Ovary (tissue), 3 donors: ENCODE data around the gene ADNP.

Experiments used
- CTCF ChIP-seq, 3 donors: fragments of 450-650 bp in 2 of 3; fragments of 200-600 bp in 1 of 3; IDR thresholded peaks; one replicate each; pipeline versions ENCODE4 v1.5.1 to v1.8.0; 2016 to 2022; ENCODE audit warnings: antibody characterized with exemption in 3 of 3, mild to moderate bottlenecking in 1 of 3
- EP300 ChIP-seq: sonication (generic); formaldehyde crosslinking; IDR thresholded peaks from one replicate; pipeline ENCODE4 v1.6.1; 2017; ENCODE audit warnings: antibody characterized with exemption
- donor health status: DM: no; HTN: no; CAD: no.

DNA sequence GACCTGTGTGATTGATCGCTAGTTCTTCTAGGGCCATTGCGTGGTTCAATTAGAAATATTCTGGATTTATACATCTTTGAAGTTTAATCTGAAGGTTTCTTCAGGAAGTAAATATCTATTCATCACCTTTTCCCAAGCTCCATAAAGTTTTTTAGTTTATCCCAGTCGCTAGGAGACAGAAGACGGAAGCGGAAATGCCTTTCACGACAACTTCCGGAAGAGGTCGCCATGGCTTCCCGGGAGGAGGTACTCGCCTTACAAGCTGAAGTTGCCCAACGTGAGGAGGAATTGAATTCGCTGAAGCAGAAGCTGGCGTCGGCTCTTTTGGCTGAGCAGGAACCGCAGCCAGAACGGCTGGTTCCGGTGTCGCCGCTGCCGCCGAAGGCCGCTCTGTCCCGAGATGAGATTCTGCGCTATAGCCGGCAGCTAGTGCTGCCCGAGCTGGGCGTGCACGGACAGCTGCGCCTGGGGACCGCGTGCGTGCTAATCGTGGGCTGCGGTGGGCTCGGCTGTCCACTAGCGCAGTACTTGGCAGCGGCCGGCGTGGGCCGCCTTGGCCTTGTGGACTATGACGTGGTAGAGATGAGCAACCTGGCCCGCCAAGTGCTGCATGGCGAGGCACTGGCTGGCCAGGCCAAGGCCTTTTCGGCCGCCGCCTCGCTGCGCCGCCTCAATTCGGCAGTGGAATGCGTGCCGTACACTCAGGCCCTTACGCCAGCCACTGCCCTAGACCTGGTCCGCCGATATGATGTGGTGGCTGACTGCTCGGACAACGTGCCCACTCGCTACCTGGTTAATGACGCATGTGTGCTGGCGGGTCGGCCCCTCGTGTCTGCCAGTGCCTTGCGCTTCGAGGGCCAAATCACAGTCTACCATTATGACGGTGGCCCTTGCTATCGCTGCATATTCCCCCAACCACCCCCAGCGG, 27.6 kb upstream of the ADNP start, which contains the start of gene MOCS3:
- TF ChIP-seq CTCF (IDR thresholded peaks at IDR 0.05) (no peak), EP300 (peak; percentile 40)
